A673 (cell line): ENCODE measurements around the gene ROR2.

Experiments used
- CTCF ChIP-seq: fragments of 300-800, 200-600 bp; sonication (generic); conservative IDR thresholded peaks from 2 replicates; pipeline ENCODE4 v1.5.1; 2017; ENCODE audit warnings: low read depth, mild to moderate bottlenecking, antibody characterized with exemption, low read length, moderate library complexity, mixed read lengths
- EZH2 ChIP-seq: fragments of 200-600 bp; sonication (generic); IDR thresholded peaks from 2 replicates; pipeline ENCODE4 v1.6.1; 2017; ENCODE audit warnings: borderline replicate concordance, low read depth, mild to moderate bottlenecking, mixed read lengths, antibody characterized with exemption, low read length; ENCODE audit not compliant: poor library complexity, severe bottlenecking

GRCh38 chr9:91800473-91801030 lies 149.5 kb downstream of the ROR2 start:
- TF ChIP-seq EZH2 (no peak), CTCF (no peak)
